ENCODE results near the gene HYAL3. TPM values are rescaled to one million over a fixed set of nuclear protein-coding genes. Genes with fewer than 3 reads are reported as not detected.
A peak's percentile ranks its signal among the peaks of the same experiment; 100 is the strongest.
"Not testable (repeated sequence)": the region's sequence is repeated elsewhere in the genome, so short reads cannot be mapped to it uniquely, and the experiment has no call there.

Gene HYAL3
- total RNA-seq, 2 experiments from 2014 or later: 6.0 to 6.8 TPM

DNA sequence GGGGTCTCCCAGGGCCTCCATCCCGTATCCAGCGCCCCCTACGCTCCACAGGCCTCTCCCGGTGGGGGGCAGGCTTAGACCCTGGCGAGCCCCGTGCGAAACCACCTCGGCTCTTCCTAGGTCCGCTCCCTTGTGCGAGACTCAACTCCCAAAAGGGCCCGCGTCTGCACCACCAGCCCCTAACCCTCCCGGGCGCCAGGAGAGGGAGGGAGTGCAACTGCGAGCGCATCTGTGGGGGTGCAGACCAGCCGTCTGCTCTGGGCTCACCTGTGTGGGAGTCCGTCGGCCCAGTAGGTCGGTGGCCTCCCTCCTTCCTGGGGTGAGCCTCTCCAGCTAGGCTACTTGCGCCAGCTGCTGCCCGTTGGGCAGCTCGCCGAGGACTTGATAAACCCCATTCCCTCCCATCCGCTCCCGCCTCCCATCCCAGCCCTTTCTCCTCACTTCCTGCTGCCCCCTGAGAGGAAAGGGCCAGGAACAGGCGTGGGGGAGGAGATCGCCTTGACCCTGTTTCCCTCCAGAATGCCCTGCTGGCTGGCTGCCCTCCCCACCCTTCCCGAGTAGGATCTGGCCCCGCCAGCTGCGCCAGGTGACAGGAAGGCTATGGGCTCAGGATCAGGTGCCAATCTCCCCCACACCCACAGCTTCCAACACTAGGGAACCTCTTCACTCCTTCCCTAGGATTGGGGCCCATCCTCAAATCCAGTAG lies 23.3 kb upstream of the HYAL3 start, which contains the start of gene HYAL2:
TSS of gene HYAL2 (minus strand) at position 360 of the 706 bp plus-strand sequence. CDS start 2,256 bp downstream, outside the sequence.
- Mint-ChIP-seq H3K9me3 (no peaks in the 10 kb centered on the region), H3K4me3 (peak within 1 kb of the TSS; percentile 78), H3K4me1 (peaks cover 40% of the 10 kb centered on the region), H3K27ac (peak within 1 kb of the TSS; percentile 90), H3K36me3 (peaks cover 4% of the 10 kb centered on the region), H3K27me3 (no peaks in the 10 kb centered on the region)
- DNase-seq: no peak

- H3K27ac Mint-ChIP-seq: no peak overlapping the region
- no peaks in the 10 kb centered on the region for H3K27me3 Mint-ChIP-seq
- no peak for DNase-seq
- peaks cover 41% of the 10 kb centered on the region for H3K4me1 Mint-ChIP-seq
- peaks cover 4% of the 10 kb centered on the region for H3K36me3 Mint-ChIP-seq
- no peaks in the 10 kb centered on the region for H3K9me3 Mint-ChIP-seq
- peak overlapping the region; percentile 29 for H3K4me3 Mint-ChIP-seq
Measured at GRCh38 chr3:50322115-50322385, 22.8 kb upstream of the HYAL3 start.

- DNase-seq: peak; percentile 84
- Mint-ChIP-seq H3K9me3 (no peaks in the 10 kb centered on the region), H3K4me3 (peak overlapping the region; percentile 78), H3K36me3 (peaks cover 4% of the 10 kb centered on the region), H3K27ac (peak overlapping the region; percentile 90), H3K27me3 (no peaks in the 10 kb centered on the region), H3K4me1 (peaks cover 42% of the 10 kb centered on the region)
Measured at GRCh38 chr3:50321336-50322114, 22.3 kb upstream of the HYAL3 start.

DNA sequence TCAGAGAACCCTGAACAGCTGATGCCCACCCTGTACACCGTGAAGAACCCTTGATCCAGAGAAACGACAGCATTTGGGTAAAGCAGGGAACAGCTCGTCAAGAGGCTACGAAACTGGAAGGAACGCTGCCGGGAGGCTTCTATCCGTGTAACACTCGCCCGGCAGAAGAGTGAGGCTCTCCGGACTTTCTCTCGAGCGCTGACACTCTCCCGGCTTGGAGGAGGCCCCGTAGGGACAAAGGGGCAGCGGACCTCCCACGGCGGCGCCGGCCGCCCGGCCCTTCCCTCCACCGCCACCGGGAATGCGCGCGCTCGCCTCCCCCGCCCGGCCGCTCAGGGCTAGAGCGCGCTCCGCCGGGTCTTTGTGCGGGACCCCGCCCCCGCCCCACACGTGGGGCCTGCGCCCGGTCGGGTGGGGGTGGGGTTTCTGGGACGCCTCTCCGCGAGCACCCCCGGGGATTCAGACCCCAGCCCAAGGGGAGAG lies 21.7 kb upstream of the HYAL3 start:
- Mint-ChIP-seq H3K36me3 (peaks cover 7% of the 10 kb centered on the region), H3K27ac (peak overlapping the region; percentile 22), H3K4me3 (peak overlapping the region; percentile 80), H3K9me3 (no peaks in the 10 kb centered on the region), H3K27me3 (no peaks in the 10 kb centered on the region), H3K4me1 (peaks cover 43% of the 10 kb centered on the region)
- peak; percentile 74 for DNase-seq

- Mint-ChIP-seq H3K9me3 (no peaks in the 10 kb centered on the region), H3K27me3 (no peaks in the 10 kb centered on the region), H3K27ac (no peak overlapping the region), H3K36me3 (peaks cover 5% of the 10 kb centered on the region), H3K4me1 (peaks cover 45% of the 10 kb centered on the region), H3K4me3 (peak overlapping the region; percentile 80)
- no peak for DNase-seq
Measured at GRCh38 chr3:50319894-50320625, 20.9 kb upstream of the HYAL3 start.

DNA sequence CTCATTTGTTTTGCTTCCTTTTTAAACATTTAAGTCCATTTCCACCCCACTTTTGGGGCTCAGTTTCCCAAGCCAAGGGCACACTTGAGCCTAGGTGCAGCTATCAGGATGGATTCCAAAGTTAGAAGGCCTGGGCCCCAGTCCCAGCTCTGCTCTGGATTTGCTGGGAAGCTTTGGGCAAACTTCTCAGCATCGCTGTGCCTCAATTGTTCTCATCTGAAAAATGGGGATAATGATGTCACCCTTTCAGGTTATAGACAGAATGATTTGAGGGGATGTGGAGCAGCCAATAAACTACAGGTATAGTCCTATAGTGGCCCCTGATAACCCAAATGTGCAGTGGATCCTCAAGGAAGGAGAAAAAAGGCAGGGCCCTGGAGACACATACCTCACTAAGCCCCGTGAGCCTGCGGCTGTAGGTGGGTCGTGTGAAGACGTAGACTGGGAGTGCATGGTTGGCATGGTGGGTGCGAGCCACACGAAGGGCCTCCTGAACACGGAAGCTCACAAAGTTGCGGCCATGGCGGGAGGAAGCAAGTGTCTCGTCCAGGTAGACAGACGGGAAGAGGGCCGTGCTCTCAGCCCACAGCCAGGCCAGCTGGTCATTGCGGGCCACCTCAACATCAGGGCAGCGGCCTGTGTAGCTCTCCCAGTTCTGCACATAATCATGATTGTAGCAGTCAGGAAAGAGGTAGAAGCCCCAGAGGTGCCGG lies 20.1 kb upstream of the HYAL3 start:
- Mint-ChIP-seq H3K36me3 (peaks cover 5% of the 10 kb centered on the region), H3K4me1 (peaks cover 38% of the 10 kb centered on the region), H3K4me3 (no peak overlapping the region), H3K27me3 (no peaks in the 10 kb centered on the region), H3K27ac (no peak overlapping the region), H3K9me3 (no peaks in the 10 kb centered on the region)
- no peak for DNase-seq

- Mint-ChIP-seq H3K27me3 (no peaks in the 10 kb centered on the region), H3K4me1 (peaks cover 35% of the 10 kb centered on the region), H3K36me3 (peaks cover 5% of the 10 kb centered on the region), H3K4me3 (no peak overlapping the region), H3K27ac (no peak overlapping the region), H3K9me3 (no peaks in the 10 kb centered on the region)
- DNase-seq: no peak
Measured at GRCh38 chr3:50318615-50319014, 19.4 kb upstream of the HYAL3 start.

GRCh38 chr3:50318163-50318562 lies 19.0 kb upstream of the HYAL3 start:
- no peaks in the 10 kb centered on the region for H3K27me3 Mint-ChIP-seq
- H3K9me3 Mint-ChIP-seq: no peaks in the 10 kb centered on the region
- H3K4me3 Mint-ChIP-seq: no peak overlapping the region
- peaks cover 5% of the 10 kb centered on the region for H3K36me3 Mint-ChIP-seq
- no peak for DNase-seq
- H3K4me1 Mint-ChIP-seq: peaks cover 33% of the 10 kb centered on the region
- H3K27ac Mint-ChIP-seq: no peak overlapping the region

DNA sequence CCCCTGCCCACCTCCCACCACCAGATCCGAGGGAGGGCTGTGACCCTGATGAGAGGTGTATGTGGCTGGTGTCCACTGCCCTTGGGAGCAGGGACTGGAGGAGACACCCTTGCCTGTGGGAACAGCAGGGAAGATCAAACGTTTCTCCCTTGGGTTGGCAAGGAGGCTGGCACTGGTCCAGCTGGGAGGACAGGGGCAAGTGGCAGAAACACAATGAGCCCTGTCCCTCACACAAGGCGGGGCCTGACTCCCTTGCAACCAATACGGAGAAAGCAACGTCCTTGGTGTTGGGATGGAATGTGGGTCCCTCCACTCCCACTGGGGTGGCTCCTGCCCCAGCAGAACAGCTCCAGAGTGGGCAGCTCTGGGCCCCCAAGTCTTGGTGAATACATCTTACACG lies 18.1 kb upstream of the HYAL3 start:
- peaks cover 5% of the 10 kb centered on the region for H3K36me3 Mint-ChIP-seq
- H3K4me3 Mint-ChIP-seq: no peak overlapping the region

DNA sequence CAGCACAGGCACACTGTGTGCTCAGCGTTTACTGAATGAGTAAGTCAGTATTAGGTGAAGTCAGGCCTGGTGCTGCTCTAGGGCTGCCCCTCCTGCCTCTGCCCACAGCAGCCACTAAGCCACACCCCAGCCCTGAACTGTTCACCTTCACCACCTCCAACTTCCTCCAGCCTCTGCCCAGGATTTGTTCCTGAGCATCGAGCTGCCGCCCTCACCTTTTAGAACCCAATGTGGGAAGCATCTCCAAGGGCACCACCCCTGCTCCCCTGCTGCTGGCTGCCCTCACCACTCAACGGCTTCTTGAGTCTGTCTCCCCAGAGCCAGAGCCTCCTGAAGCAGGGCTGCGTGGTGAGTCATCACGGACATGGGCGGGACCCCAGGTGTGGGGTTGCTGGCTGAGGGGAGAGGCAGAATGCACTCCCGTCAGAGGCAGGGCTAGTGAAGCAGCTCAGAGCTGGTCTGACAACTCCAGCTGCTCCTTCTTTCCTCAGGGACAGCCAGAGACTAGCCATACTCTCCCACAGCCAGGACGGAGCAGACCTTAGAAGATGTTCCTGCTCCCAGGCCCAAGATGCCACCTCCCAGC lies 17.5 kb upstream of the HYAL3 start:
- Mint-ChIP-seq H3K4me3 (peak overlapping the region; percentile 46), H3K4me1 (peaks cover 30% of the 10 kb centered on the region), H3K27me3 (no peaks in the 10 kb centered on the region), H3K27ac (peak overlapping the region; percentile 55), H3K9me3 (no peaks in the 10 kb centered on the region), H3K36me3 (peaks cover 5% of the 10 kb centered on the region)
- DNase-seq: peak; percentile 69

More for the DNA sequence above, 18.1 kb upstream of the HYAL3 start:
- no peak for DNase-seq
- Mint-ChIP-seq H3K27me3 (no peaks in the 10 kb centered on the region), H3K4me1 (peaks cover 30% of the 10 kb centered on the region), H3K9me3 (no peaks in the 10 kb centered on the region), H3K27ac (no peak overlapping the region)

DNA sequence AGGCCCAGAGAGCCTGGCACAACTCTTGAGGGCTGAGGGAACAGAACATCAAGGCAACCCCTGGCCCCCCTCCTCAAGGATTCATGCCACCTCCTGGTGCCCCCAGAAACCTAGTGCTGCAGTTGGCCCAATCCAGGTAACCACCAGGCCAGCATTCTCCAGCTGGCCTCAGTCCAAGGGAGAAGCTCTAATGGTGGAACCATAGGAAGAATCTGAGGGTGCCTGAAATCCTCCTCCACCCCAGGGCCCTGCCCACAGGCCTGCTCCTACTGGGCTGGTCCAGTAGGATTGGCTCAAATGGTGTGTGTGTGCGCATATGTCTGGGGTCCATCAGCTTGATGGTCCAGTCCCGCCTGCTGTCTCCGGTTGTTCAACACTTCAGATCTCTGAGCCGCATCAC lies 15.6 kb upstream of the HYAL3 start:
- Mint-ChIP-seq H3K9me3 (no peaks in the 10 kb centered on the region), H3K27me3 (no peaks in the 10 kb centered on the region), H3K27ac (no peak overlapping the region), H3K4me3 (no peak overlapping the region), H3K36me3 (peaks cover 3% of the 10 kb centered on the region), H3K4me1 (peaks cover 25% of the 10 kb centered on the region)
- DNase-seq: no peak

- Mint-ChIP-seq H3K9me3 (no peaks in the 10 kb centered on the region), H3K4me3 (no peak overlapping the region), H3K4me1 (peaks cover 22% of the 10 kb centered on the region), H3K27me3 (no peaks in the 10 kb centered on the region), H3K27ac (no peak overlapping the region), H3K36me3 (peaks cover 3% of the 10 kb centered on the region)
- no peak for DNase-seq
Measured at GRCh38 chr3:50314342-50314741, 15.1 kb upstream of the HYAL3 start.

GRCh38 chr3:50312041-50312440 lies 12.8 kb upstream of the HYAL3 start:
- H3K9me3 Mint-ChIP-seq, H3K27me3 Mint-ChIP-seq, H3K27ac Mint-ChIP-seq, DNase-seq, H3K4me3 Mint-ChIP-seq, H3K36me3 Mint-ChIP-seq: not testable (repeated sequence)
- peaks cover 13% of the 10 kb centered on the region for H3K4me1 Mint-ChIP-seq

GRCh38 chr3:50304601-50305000 lies 5.4 kb upstream of the HYAL3 start:
- H3K4me1 Mint-ChIP-seq: peaks cover 17% of the 10 kb centered on the region
- peaks cover 1% of the 10 kb centered on the region for H3K9me3 Mint-ChIP-seq
- H3K27me3 Mint-ChIP-seq: no peaks in the 10 kb centered on the region
- H3K27ac Mint-ChIP-seq: no peak overlapping the region
- no peak overlapping the region for H3K4me3 Mint-ChIP-seq
- no peaks in the 10 kb centered on the region for H3K36me3 Mint-ChIP-seq
- no peak for DNase-seq
